Brain pericyte (primary cell): Measurements from ENCODE around the gene KLHDC10.
"Not testable (repeated sequence)": the region's sequence is repeated elsewhere in the genome, so short reads cannot be mapped to it uniquely, and the experiment has no call there.

Experiments
- DNase-seq: peaks from one replicate; pipeline ENCODE4 v3.0.0-alpha.2; 2012; ENCODE audit warnings: low read depth, low spot score

Gene KLHDC10

GRCh38 chr7:130141161-130141883 is 71.0 kb downstream of the KLHDC10 start:
- no peak for DNase-seq

DNA sequence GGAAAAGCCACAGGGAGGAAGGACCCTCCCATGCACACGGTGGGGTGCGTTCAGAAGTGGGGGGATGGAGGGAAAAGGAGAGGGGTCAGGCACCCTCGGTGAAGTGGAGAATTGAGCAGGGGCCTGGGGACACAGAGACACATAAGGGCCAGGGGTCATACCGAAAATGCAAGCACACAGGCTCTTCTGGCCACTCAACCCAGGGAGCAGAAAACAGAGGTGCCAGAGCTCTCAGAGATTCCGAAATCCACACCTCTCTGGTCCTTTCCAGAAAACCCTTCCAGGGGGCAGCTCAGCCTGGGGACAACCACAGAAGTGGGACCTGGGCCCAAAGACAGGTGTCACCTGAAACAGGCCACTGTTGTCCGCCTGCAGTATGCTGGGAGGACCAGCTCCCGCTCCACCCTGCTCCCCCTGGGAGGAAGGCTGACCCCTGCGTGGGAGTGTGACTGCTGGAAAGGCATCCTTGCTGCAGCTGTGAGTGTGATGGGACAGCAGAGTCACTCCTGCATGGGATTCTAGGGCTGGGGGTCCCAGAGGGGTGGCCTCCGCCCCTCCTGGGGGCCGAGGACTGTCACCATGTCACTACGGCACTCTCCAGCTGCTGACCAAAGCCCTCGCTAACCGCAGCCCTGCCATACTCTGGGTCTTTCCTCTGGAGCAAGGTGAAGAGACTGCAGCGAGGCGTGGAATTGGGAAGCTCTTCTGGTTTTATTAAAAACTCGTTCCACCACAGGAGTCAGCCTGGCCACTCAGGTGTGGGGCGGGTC is 71.7 kb downstream of the KLHDC10 start:
- no peak for DNase-seq

GRCh38 chr7:130142654-130143333 is 72.5 kb downstream of the KLHDC10 start:
- no peak for DNase-seq

DNA sequence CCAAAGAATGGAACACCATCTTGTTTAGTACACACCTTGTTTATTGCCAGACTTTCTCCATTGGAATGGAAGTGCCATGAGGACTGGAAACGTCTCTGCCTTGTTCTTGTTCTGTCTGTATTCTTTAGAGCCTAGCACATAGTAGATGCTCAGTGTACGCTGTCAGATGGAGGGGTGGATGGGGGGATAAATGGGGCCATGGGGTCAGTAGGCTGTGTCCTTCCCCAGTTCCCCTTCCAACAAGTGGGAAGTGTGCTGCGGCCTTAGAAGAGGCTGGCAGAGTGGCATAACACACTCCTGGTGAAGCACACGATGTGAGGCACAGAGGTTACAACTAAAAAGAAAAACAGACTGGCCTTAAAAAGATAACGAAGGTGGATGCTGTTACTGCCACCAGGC is 73.0 kb downstream of the KLHDC10 start:
- DNase-seq: no peak

DNA sequence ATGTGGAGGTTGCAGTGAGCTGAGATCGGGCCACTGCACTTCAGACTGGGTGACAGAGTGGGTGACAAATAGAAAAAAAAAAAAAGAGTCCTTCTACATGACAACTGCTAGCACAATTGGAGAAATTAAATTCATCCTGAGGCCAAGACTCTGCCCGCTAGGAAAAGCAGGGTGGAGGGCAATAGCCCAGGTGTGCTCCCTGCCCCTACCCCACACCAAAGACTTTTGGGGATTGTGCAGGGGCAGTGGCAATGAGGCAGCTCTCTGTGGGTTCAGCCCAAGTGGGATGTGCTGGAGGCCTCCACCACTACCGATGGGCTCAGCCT is 73.6 kb downstream of the KLHDC10 start:
- no peak for DNase-seq

GRCh38 chr7:130144312-130145171 is 74.2 kb downstream of the KLHDC10 start:
- no peak for DNase-seq

GRCh38 chr7:130145424-130146100 is 75.2 kb downstream of the KLHDC10 start:
- DNase-seq: no peak

- DNase-seq: not testable (repeated sequence)
Measured at GRCh38 chr7:130146142-130146541, 75.8 kb downstream of the KLHDC10 start.

- DNase-seq: no peak
Measured at GRCh38 chr7:130146693-130147405, 76.5 kb downstream of the KLHDC10 start.

GRCh38 chr7:130147710-130148325 is 77.5 kb downstream of the KLHDC10 start:
- DNase-seq: no peak

DNA sequence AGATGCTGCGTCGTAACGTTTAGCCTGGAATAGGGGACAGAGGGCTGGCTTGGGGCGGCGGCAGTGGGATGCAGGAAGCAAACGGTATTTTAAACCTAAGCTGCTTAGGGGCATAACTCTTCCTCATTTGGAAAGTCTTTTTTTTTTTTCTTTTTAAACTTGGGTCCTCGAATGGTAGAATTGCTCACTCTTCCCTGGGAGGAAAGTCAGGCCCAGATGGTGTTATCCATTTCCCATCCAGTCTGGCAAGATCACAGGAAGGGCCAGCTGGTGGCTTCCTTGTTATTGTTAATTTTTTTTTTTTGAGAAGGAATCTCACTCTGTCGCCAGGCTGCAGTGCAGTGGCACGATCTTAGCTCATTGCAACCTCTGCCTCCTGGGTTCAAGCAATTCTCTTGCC is 78.2 kb downstream of the KLHDC10 start:
- no peak for DNase-seq

GRCh38 chr7:130149281-130150139 is 79.2 kb downstream of the KLHDC10 start:
- DNase-seq: no peak

GRCh38 chr7:130150587-130150986 is 80.3 kb downstream of the KLHDC10 start:
- DNase-seq: no peak

- DNase-seq: no peak
Measured at GRCh38 chr7:130151591-130152492, 81.5 kb downstream of the KLHDC10 start.

DNA sequence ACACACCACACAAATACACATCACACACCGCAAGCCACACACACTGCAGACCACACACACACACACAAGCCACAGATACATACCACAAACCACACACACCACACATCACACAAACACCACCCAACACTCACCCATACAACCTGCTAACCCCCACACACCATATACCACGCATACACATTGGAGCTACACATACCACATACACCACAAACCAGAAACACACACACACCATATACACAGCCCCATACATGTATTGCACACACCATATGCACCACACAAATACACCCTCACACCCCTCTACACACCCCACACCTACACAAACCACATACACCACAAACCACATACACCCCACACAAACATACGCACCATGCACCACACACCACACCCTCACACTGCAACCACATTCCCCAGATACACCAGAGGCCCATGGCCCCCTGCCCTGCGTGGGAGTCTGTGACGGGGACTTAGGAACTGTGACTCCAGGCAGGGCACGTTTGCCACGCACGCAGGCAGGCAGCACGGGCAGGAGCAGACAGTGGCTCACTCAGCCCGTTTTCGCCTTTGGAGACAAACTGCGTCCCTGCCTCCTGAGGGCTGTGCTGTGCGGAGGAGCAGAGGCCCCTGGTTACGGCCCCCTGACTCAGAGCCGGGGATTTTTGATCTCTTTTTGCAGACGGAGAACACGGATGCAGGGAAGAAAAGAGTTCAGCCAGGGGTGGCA is 82.3 kb downstream of the KLHDC10 start:
- no peak for DNase-seq

- DNase-seq: no peak
Measured at GRCh38 chr7:130153211-130153908, 83.0 kb downstream of the KLHDC10 start.

DNA sequence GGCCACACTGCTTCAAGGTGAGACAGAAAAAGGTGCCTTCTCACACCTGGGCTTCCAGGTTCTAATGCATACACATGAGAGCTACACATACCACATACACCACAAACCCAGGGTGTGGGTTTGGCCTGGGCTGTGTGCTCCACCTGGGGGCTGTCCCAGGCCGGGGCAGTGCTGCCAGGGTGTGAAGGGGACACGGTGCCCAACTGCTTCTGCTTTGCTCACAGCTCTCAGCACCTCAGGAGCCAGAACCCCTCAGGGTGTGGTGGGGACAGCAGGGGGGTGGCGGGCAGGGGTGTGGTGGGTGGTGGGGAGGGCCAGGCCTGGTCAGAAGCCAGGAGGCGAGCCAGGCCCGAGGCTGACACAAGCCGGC is 83.8 kb downstream of the KLHDC10 start:
- no peak for DNase-seq
